Neural cell (in vitro differentiated cells): ENCODE results near the gene TXNDC9. TPM values are rescaled to one million over a fixed set of nuclear protein-coding genes. Genes with fewer than 3 reads are reported as not detected.
"Not testable (repeated sequence)": the region's sequence is repeated elsewhere in the genome, so short reads cannot be mapped to it uniquely, and the experiment has no call there.

Experiments used
- H2AFZ ChIP-seq: fragments of 200-600, 300-800 bp; sonication (generic), shearing (Covaris generic); 2 replicates; pipeline ENCODE4 v1.6.0; 2014; ENCODE audit warnings: low read depth, mild to moderate bottlenecking, antibody characterized with exemption, low read length, moderate library complexity
- H3F3A ChIP-seq: fragments of 200-600 bp; shearing (Covaris generic); 2 replicates; pipeline ENCODE4 v1.6.1; 2016; ENCODE audit warnings: mild to moderate bottlenecking, moderate library complexity, mixed read lengths, antibody characterized with exemption, low read length; ENCODE audit not compliant: insufficient read depth, poor library complexity, severe bottlenecking
- H3K27ac ChIP-seq: fragments of 200-600, 300-800 bp; sonication (generic), shearing (Covaris generic); 2 replicates; pipeline ENCODE4 v1.5.1; 2014; ENCODE audit warnings: mild to moderate bottlenecking, low read length, moderate library complexity
- H3K27me3 ChIP-seq: fragments of 300-800, 200-600 bp; sonication (generic), shearing (Covaris generic); 2 replicates; pipeline ENCODE4 v1.6.0; 2014; ENCODE audit warnings: mild to moderate bottlenecking, low read depth, low read length, moderate library complexity; ENCODE audit not compliant: insufficient read depth
- H3K36me3 ChIP-seq: fragments of 300-800, 200-600 bp; sonication (generic), shearing (Covaris generic); 2 replicates; pipeline ENCODE4 v1.5.1; 2014; ENCODE audit warnings: mild to moderate bottlenecking, antibody characterized with exemption, low read length, moderate library complexity; ENCODE audit not compliant: insufficient read depth
- H3K4me2 ChIP-seq: fragments of 300-800, 200-600 bp; sonication (generic), shearing (Covaris generic); 2 replicates; pipeline ENCODE4 v1.6.0; 2014; ENCODE audit warnings: mild to moderate bottlenecking, low read length
- H3K4me3 ChIP-seq: fragments of 300-800, 200-600 bp; sonication (generic), shearing (Covaris generic); 2 replicates; pipeline ENCODE4 v1.5.1; 2014; ENCODE audit warnings: mild to moderate bottlenecking, low read length, moderate library complexity
- H3K79me2 ChIP-seq: fragments of 200-600 bp; shearing (Covaris generic); replicated peaks from 2 replicates; pipeline ENCODE4 v1.6.0; 2014; ENCODE audit warnings: mild to moderate bottlenecking, low read length, moderate library complexity; ENCODE audit not compliant: insufficient read depth
- H3K9ac ChIP-seq: fragments of 300-800, 200-600 bp; sonication (generic), shearing (Covaris generic); 2 replicates; pipeline ENCODE4 v1.6.1; 2016; ENCODE audit warnings: mild to moderate bottlenecking, low read length, mixed read lengths
- H3K9me2 ChIP-seq: fragments of 200-600 bp; shearing (Covaris generic); 2 replicates; pipeline ENCODE4 v1.6.1; 2016; ENCODE audit warnings: mild to moderate bottlenecking, low read length, mixed read lengths; ENCODE audit not compliant: insufficient read depth
- H3K9me3 ChIP-seq: fragments of 200-600, 300-800 bp; sonication (generic), shearing (Covaris generic); 2 replicates; pipeline ENCODE4 v1.6.1; 2016; ENCODE audit warnings: mild to moderate bottlenecking, mixed run types, low read length, moderate library complexity, mixed read lengths
- H4K20me1 ChIP-seq: fragments of 200-600 bp; shearing (Covaris generic); 2 replicates; pipeline ENCODE4 v1.6.1; 2016; ENCODE audit warnings: mild to moderate bottlenecking, mixed run types; ENCODE audit not compliant: insufficient read depth
- CTCF ChIP-seq: fragments of 450-650 bp; IDR thresholded peaks from 2 replicates; pipeline ENCODE4 v1.5.1; 2014; ENCODE audit warnings: antibody characterized with exemption, mild to moderate bottlenecking, moderate library complexity; ENCODE audit not compliant: poor library complexity, severe bottlenecking
- EP300 ChIP-seq: fragments of 450-650 bp; conservative IDR thresholded peaks from 2 replicates; pipeline ENCODE4 v1.6.1; 2014; ENCODE audit warnings: antibody characterized with exemption, mild to moderate bottlenecking, moderate library complexity; ENCODE audit not compliant: poor library complexity, severe bottlenecking
- EZH2 ChIP-seq: fragments of 200-600, 300-800 bp; shearing (Covaris generic), sonication (generic); IDR thresholded peaks from 2 replicates; pipeline ENCODE4 v1.6.1; 2014; ENCODE audit warnings: antibody characterized with exemption, low read length, borderline replicate concordance, mild to moderate bottlenecking; ENCODE audit not compliant: insufficient read depth, poor library complexity, severe bottlenecking
- MXI1 ChIP-seq: fragments of 450-650 bp; conservative IDR thresholded peaks from 2 replicates; pipeline ENCODE4 v1.6.1; 2014; ENCODE audit warnings: antibody characterized with exemption, mild to moderate bottlenecking; ENCODE audit not compliant: poor library complexity, severe bottlenecking
- POLR2AphosphoS5 ChIP-seq: IDR thresholded peaks from 2 replicates; pipeline ENCODE4 v1.6.1; 2012
- RAD21 ChIP-seq: fragments of 450-650 bp; conservative IDR thresholded peaks from 2 replicates; pipeline ENCODE4 v1.6.1; 2014; ENCODE audit warnings: antibody characterized with exemption, mild to moderate bottlenecking, moderate library complexity
- REST ChIP-seq: IDR thresholded peaks from 2 replicates; pipeline ENCODE4 v1.6.1; 2012; ENCODE audit warnings: borderline replicate concordance
- SMC3 ChIP-seq: fragments of 450-650 bp; conservative IDR thresholded peaks from 2 replicates; pipeline ENCODE4 v1.6.1; 2014; ENCODE audit warnings: antibody characterized with exemption, mild to moderate bottlenecking, moderate library complexity; ENCODE audit not compliant: poor library complexity
- TAF1 ChIP-seq: IDR thresholded peaks from 2 replicates; pipeline ENCODE4 v1.6.1; 2012; ENCODE audit warnings: low read depth
- polyA plus RNA-seq: library from polyadenylated mRNA; depleted of rRNA; stranded (reverse); fragments of >200 nt; gene quantifications from 2 replicates; pipeline ENCODE4 v1.2.3, GENCODE V29; 2014

The TXNDC9 gene
- polyA plus RNA-seq, 1 donor from 2014 or later: 88.1 TPM

DNA sequence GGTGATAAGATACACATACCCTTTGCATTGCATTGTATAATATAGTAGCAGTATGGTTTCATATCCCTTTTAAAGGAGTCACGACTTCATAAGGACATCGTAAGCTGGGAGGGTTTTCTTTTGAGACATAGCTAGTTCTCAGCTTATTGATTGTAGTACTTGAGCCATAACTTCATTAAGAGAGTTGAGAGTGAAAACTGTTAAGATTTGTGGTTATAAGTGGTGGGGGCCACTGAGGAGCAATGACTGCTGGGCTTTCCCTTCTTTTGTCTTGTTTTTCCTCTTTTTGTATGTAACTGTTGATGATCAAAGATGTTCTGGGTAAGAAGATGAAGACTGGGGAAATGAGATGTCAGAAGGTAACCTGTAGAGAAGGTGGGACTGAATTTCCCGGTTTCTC lies 12.0 kb upstream of the TXNDC9 start:
- TF ChIP-seq POLR2AphosphoS5 (no peak), TAF1 (no peak), SMC3 (no peak), EZH2 (no peak), REST (no peak), MXI1 (no peak), CTCF (no peak), EP300 (no peak), RAD21 (no peak)
- H3K4me3 ChIP-seq: no peak overlapping the region
- no peak overlapping the region for H3K27ac ChIP-seq
- H3K36me3 ChIP-seq: no peaks in the 10 kb centered on the region
- no peaks in the 10 kb centered on the region for H4K20me1 ChIP-seq
- H3K9me2 ChIP-seq: no peaks in the 10 kb centered on the region
- H3K9me3 ChIP-seq: no peaks in the 10 kb centered on the region
- no peak overlapping the region for H2AFZ ChIP-seq
- no peaks in the 10 kb centered on the region for H3K27me3 ChIP-seq
- no peaks in the 10 kb centered on the region for H3F3A ChIP-seq
- peaks cover 18% of the 10 kb centered on the region for H3K79me2 ChIP-seq
- no peak overlapping the region for H3K9ac ChIP-seq
- no peak overlapping the region for H3K4me2 ChIP-seq

DNA sequence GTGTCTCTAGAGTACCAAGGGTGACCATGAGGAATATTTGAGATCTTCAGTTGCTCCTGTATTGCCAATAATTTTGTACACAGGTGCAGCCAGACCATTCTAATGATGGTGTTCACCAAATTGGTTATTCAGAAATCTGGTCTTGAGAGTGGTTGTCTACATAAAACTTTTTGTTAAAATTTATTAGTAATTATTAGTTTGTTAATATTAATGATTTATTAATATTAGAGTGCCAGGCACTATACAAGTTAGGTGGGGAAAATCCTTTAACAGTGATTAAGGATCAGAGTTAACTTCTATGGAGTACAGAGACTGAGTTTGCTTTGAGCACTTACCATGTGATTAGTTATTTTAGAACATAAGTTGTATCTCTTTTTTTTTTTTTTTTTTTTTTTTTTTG lies 10.1 kb upstream of the TXNDC9 start:
- no peak overlapping the region for H3K9ac ChIP-seq
- no peaks in the 10 kb centered on the region for H3F3A ChIP-seq
- H3K27ac ChIP-seq: no peak overlapping the region
- H3K4me3 ChIP-seq: no peak overlapping the region
- H3K9me2 ChIP-seq: no peaks in the 10 kb centered on the region
- no peak for TF ChIP-seq EP300
- no peak for TF ChIP-seq TAF1
- no peak for TF ChIP-seq POLR2AphosphoS5
- no peaks in the 10 kb centered on the region for H3K27me3 ChIP-seq
- H3K9me3 ChIP-seq: no peaks in the 10 kb centered on the region
- H4K20me1 ChIP-seq: no peaks in the 10 kb centered on the region
- no peak overlapping the region for H2AFZ ChIP-seq
- H3K79me2 ChIP-seq: peaks cover 33% of the 10 kb centered on the region
- H3K36me3 ChIP-seq: no peaks in the 10 kb centered on the region
- H3K4me2 ChIP-seq: no peak overlapping the region

DNA sequence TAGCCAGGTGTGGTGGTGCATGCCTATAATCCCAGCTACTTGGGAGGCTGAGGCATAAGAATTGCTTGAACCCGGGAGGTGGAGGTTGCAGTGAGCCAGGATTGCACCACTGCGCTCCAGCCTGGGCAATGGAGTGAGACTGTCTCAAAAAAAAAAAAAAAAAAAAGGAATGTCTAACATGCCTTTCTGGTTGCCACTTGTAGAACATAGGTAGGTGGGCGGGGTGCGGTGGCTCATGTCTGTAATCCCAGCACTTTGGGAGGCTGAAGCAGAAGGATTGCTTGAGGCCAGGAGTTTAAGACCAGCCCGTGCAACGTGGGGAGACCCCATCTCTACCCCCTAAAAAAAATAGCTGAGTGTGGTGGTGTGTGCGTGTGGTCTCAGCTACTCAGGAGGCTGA lies 9.3 kb upstream of the TXNDC9 start:
- H2AFZ ChIP-seq, H3K4me3 ChIP-seq, H3K9me3 ChIP-seq, H3K9me2 ChIP-seq, H3K27ac ChIP-seq, H3K4me2 ChIP-seq, H3K27me3 ChIP-seq, H3K36me3 ChIP-seq, H4K20me1 ChIP-seq, H3K9ac ChIP-seq, H3F3A ChIP-seq: not testable (repeated sequence)
- peaks cover 39% of the 10 kb centered on the region for H3K79me2 ChIP-seq
